ENCODE data around the gene ITGB4.

- TF ChIP-seq CEBPB (IDR thresholded peaks at IDR 0.05; ENCODE audit: low read depth) (no peak), RAD21 (IDR thresholded peaks at IDR 0.05; ENCODE audit: low read depth) (no peak)
- TF ChIP-seq, protein P1, sequence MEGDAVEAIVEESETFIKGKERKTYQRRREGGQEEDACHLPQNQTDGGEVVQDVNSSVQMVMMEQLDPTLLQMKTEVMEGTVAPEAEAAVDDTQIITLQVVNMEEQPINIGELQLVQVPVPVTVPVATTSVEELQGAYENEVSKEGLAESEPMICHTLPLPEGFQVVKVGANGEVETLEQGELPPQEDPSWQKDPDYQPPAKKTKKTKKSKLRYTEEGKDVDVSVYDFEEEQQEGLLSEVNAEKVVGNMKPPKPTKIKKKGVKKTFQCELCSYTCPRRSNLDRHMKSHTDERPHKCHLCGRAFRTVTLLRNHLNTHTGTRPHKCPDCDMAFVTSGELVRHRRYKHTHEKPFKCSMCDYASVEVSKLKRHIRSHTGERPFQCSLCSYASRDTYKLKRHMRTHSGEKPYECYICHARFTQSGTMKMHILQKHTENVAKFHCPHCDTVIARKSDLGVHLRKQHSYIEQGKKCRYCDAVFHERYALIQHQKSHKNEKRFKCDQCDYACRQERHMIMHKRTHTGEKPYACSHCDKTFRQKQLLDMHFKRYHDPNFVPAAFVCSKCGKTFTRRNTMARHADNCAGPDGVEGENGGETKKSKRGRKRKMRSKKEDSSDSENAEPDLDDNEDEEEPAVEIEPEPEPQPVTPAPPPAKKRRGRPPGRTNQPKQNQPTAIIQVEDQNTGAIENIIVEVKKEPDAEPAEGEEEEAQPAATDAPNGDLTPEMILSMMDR (IDR thresholded peaks at IDR 0.05 in 2 of 3, conservative IDR thresholded peaks at IDR 0.05 in 1 of 3; ENCODE audit: borderline replicate concordance in 1 of 3, insufficient read depth in 1 of 3, low read depth in 2 of 3, low read length in 2 of 3): peak in 2 of 3 experiments; percentile 45 to 62; a peak in 3 of 6 replicates
Observed at GRCh38 chr17:75773808-75774470, 52.7 kb downstream of the ITGB4 start.
